GM19455 (cell line): Measurements from ENCODE around the gene ESPN.

Experiments
- ATAC-seq: cut with Tn5 transposase; IDR thresholded peaks from one replicate; pipeline ENCODE4 v1.9.1; 2021; ENCODE audit not compliant: unreplicated experiment

Gene ESPN

DNA sequence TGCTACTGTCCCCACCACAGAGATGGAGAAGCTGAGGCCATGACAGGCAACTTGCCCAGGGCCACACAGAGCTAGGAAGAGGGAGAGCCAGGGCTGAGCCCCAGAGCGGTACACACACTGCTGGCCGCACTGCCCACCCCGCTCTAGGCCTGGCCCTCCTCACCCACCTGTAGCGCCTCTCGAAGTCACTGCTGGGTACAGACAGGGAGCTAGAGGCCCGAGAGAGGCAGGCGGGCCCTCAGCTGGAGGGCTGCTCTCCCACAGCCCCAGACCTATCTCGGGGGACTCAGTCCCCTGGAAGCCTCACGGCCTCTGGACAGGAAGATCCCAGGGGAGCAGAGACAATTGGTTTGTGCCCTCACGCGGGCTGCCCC lies 84.2 kb downstream of the ESPN start:
- ATAC-seq = no peak

DNA sequence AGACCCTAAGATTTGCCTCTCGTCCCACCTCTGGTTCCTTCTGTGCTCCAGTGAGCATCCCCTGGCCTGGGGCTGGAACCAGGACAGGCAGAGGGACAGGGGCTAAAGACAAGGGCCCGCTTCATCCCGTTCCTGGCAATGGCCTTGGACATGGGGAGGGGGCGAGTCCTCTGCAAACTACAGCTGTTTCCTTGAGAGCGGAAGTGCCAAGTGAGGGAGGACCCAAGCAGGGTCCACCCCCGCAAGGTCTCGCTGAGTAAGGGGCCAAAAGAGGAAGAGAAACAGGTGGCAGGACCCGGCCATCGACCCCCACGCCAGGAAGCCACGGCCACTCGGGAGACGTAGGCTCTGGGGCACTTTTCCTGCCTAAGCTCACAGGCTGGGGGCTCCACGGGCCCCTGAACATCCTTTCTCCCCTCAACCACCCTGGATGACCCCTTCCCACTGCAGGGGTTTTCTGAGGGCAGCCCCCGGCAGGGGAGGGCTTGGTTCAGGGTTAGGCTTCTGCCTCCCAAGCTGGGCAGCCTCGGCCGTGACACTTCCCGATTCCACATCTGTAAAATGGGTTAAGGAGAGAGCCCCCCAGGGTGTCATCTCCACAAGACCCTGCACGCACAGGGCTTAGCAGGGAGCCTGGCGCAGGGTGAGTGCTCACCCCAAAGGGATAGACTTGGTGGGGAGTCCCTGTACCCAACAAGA lies 84.8 kb downstream of the ESPN start:
- ATAC-seq = no peak

DNA sequence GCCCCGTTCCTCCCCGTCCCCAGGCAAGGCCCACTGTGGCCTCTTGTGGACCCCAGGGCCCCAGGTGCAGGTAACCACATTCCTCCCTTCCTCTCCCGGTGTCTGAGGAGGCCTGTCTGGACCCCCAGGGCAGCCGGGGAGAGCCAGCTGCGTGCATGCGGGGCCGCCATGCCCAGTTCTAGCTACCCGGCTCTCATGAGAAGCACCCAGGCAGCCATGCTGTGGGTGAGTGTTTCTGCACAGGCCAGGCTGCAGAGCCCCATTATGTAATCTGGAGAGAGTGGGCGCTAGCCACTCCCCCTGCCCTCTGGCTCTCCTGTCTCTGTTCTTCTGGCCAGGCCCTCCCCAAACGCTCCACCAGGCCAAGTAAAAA lies 85.3 kb downstream of the ESPN start:
- no peak for ATAC-seq

DNA sequence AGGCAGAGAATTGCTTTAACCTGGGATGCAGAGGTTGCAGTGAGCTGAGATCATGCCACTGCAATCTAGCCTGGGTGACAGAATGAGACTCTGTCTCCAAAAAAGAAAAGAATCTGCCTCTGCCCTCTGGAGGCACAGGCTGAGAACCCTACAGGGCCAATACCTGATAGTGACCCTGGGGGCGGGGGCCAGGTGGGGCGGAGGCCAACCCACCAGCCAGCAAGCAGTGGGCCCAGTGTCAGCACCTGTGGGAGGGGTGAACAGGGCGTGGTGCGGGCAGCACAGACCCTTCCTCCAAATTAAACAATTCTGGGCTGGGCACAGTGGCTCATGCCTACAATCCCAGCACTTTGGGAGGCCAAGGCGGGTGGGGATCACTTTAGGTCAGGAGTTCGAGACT lies 85.9 kb downstream of the ESPN start:
- no peak for ATAC-seq
